Parathyroid adenoma (tissue), 2 donors: ENCODE results near the gene ARHGAP26.

Experiments used
- H2AFZ ChIP-seq: fragments of 300-600 bp; sonication (generic); one replicate; pipeline ENCODE4 v1.7.0; 2017; ENCODE audit warnings: antibody characterized with exemption, mild to moderate bottlenecking
- H3K27ac ChIP-seq: fragments of 300-600 bp; sonication (generic); one replicate; pipeline ENCODE4 v1.7.0; 2017
- H3K27me3 ChIP-seq: fragments of 300-600 bp; sonication (generic); one replicate; pipeline ENCODE4 v1.7.0; 2017; ENCODE audit warnings: low read length; ENCODE audit not compliant: control insufficient read depth, insufficient read depth
- H3K36me3 ChIP-seq: fragments of 300-600 bp; sonication (generic); one replicate; pipeline ENCODE4 v1.7.0; 2017; ENCODE audit warnings: low read length; ENCODE audit not compliant: control insufficient read depth, insufficient read depth
- H3K4me1 ChIP-seq: fragments of 300-600 bp; sonication (generic); one replicate; pipeline ENCODE4 v1.7.0; 2017; ENCODE audit warnings: control low read depth
- H3K4me2 ChIP-seq: fragments of 300-600 bp; sonication (generic); one replicate; pipeline ENCODE4 v1.7.0; 2017; ENCODE audit warnings: low read length
- H3K4me3 ChIP-seq: fragments of 300-600 bp; sonication (generic); one replicate; pipeline ENCODE4 v1.7.0; 2017; ENCODE audit warnings: low read depth, low read length
- H3K79me2 ChIP-seq: fragments of 300-600 bp; sonication (generic); one replicate; pipeline ENCODE4 v1.7.0; 2017; ENCODE audit warnings: control low read depth
- H3K9ac ChIP-seq: fragments of 300-600 bp; sonication (generic); one replicate; pipeline ENCODE4 v1.7.0; 2017; ENCODE audit warnings: mild to moderate bottlenecking
- H3K9me3 ChIP-seq: fragments of 300-600 bp; sonication (generic); one replicate; pipeline ENCODE4 v1.7.0; 2017; ENCODE audit warnings: low read length; ENCODE audit not compliant: control insufficient read depth
- CTCF ChIP-seq: fragments of 300-600 bp; sonication (generic); IDR thresholded peaks from one replicate; pipeline ENCODE4 v1.7.0; 2017; ENCODE audit warnings: antibody characterized with exemption, mild to moderate bottlenecking
- donor health status: primary hyperparathyroidism.

ARHGAP26 gene

GRCh38 chr5:143196601-143197259 is 426.6 kb downstream of the ARHGAP26 start:
- TF ChIP-seq CTCF: no peak
- no peak overlapping the region for H3K9ac ChIP-seq
- H3K4me1 ChIP-seq: no peaks in the 10 kb centered on the region
- no peaks in the 10 kb centered on the region for H3K9me3 ChIP-seq
- no peak overlapping the region for H2AFZ ChIP-seq
- no peaks in the 10 kb centered on the region for H3K79me2 ChIP-seq
- H3K27ac ChIP-seq: no peak overlapping the region
- H3K4me3 ChIP-seq: no peak overlapping the region
- H3K4me2 ChIP-seq: no peak overlapping the region
- no peaks in the 10 kb centered on the region for H3K36me3 ChIP-seq
- H3K27me3 ChIP-seq: no peaks in the 10 kb centered on the region

GRCh38 chr5:143197260-143197656 is 427.1 kb downstream of the ARHGAP26 start:
- Histone ChIP-seq H3K4me3 (no peak overlapping the region), H3K9ac (no peak overlapping the region), H2AFZ (no peak overlapping the region), H3K36me3 (no peaks in the 10 kb centered on the region), H3K4me1 (no peaks in the 10 kb centered on the region), H3K27ac (no peak overlapping the region), H3K79me2 (no peaks in the 10 kb centered on the region), H3K4me2 (no peak overlapping the region), H3K27me3 (no peaks in the 10 kb centered on the region), H3K9me3 (no peaks in the 10 kb centered on the region)
- TF ChIP-seq CTCF: no peak

- H3K4me3 ChIP-seq: no peak overlapping the region
- no peak overlapping the region for H2AFZ ChIP-seq
- no peak overlapping the region for H3K9ac ChIP-seq
- no peak for TF ChIP-seq CTCF
- no peaks in the 10 kb centered on the region for H3K4me1 ChIP-seq
- no peaks in the 10 kb centered on the region for H3K9me3 ChIP-seq
- H3K27ac ChIP-seq: no peak overlapping the region
- no peak overlapping the region for H3K4me2 ChIP-seq
- H3K36me3 ChIP-seq: no peaks in the 10 kb centered on the region
- H3K27me3 ChIP-seq: no peaks in the 10 kb centered on the region
- no peaks in the 10 kb centered on the region for H3K79me2 ChIP-seq
These were observed 428.2 kb downstream of the ARHGAP26 start for GRCh38 chr5:143198332-143198731.

GRCh38 chr5:143199161-143199560 is 429.0 kb downstream of the ARHGAP26 start:
- Histone ChIP-seq H3K4me1 (no peaks in the 10 kb centered on the region), H3K27ac (no peak overlapping the region), H3K9ac (no peak overlapping the region), H2AFZ (no peak overlapping the region), H3K9me3 (no peaks in the 10 kb centered on the region), H3K36me3 (no peaks in the 10 kb centered on the region), H3K79me2 (no peaks in the 10 kb centered on the region), H3K27me3 (no peaks in the 10 kb centered on the region), H3K4me3 (no peak overlapping the region), H3K4me2 (no peak overlapping the region)
- TF ChIP-seq CTCF: no peak

- Histone ChIP-seq H3K4me1 (no peaks in the 10 kb centered on the region), H3K27me3 (no peaks in the 10 kb centered on the region), H3K36me3 (no peaks in the 10 kb centered on the region), H3K9me3 (no peaks in the 10 kb centered on the region), H3K4me2 (no peak overlapping the region), H3K79me2 (no peaks in the 10 kb centered on the region), H3K27ac (no peak overlapping the region), H3K4me3 (no peak overlapping the region), H3K9ac (no peak overlapping the region), H2AFZ (no peak overlapping the region)
- TF ChIP-seq CTCF: no peak
These were observed 429.7 kb downstream of the ARHGAP26 start for GRCh38 chr5:143199843-143200242.
